ENCODE results near the gene NDUFA7. TPM values are rescaled to one million over a fixed set of nuclear protein-coding genes. Genes with fewer than 3 reads are reported as not detected.

The NDUFA7 gene
- total and polyA plus RNA-seq, 2 of the 13 experiments (the other 11 are each of a cell fraction or from before 2014, with no cell fraction given), result 64.5 to 71.5 TPM

DNA sequence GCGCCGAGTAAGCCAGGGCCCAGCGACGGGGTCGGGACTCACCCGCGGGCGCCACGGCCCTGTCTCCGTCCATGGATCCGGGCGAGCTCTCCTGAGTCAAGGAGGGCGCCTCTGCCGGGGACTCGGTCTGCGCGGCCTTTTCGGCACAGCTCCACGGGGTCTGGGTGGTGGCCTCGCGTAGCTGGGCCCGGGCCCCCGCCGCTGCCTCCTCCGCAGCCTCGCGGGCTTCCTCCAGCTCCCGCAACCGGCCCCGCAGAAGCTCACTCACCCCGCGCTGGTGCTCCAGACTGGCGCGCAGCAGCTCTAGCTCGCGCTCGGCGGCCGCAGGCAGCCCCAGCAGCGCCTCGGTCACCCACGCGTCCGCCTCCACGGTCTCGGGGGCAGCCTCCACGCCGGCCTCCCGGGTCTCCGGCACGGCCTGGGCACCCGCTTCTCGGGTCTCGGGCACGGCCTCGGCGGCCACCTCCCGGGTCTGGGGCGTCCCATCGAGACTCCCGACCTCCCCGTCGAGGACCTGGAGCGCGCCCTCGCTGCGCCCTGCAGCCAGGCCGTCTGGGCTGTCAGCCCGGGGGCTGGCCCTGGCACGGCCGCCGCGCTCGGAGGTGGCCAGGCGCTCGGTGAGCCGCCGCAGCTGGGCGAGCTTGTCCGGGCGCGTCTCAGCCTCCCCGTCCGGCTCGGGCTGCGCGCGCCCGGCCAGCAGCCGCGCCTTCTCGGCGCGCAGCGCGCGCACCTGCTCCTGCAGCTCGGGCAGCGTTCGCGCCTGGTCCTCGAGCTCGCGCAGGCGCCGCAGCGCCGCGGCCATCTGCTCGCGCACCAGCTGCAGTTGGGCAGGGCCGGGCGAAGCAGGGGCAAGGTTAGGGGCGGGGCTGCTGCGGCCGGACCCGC is 13.5 kb upstream of the NDUFA7 start (continued):
- TF ChIP-seq POGK (CRISPR knock-in tag; conservative IDR thresholded peaks at IDR 0.05) (no peak), TBP (CRISPR knock-in tag; IDR thresholded peaks at IDR 0.05) (no peak), HCFC1 (IDR thresholded peaks at IDR 0.05; ENCODE audit: low read depth, low read length) (no peak), TMF1 (CRISPR knock-in tag; IDR thresholded peaks at IDR 0.05; ENCODE audit: low read depth) (peak; percentile 68; the same call in 1 of the 2 replicates), POGZ (CRISPR knock-in tag; IDR thresholded peaks at IDR 0.05) (no peak), MBD4 (IDR thresholded peaks at IDR 0.05; ENCODE audit: borderline replicate concordance, low read length) (no peak), ZEB1 (IDR thresholded peaks at IDR 0.05; ENCODE audit: insufficient replicate concordance, low read depth) (no peak), CENPT (CRISPR knock-in tag; IDR thresholded peaks at IDR 0.05; ENCODE audit: low read depth) (no peak), ZNF660 (CRISPR knock-in tag; IDR thresholded peaks at IDR 0.05; ENCODE audit: borderline replicate concordance, low read depth) (no peak), YY1 (IDR thresholded peaks at IDR 0.05; ENCODE audit: insufficient read depth, insufficient replicate concordance, low read depth, low read length) (no peak), ZNF777 (CRISPR knock-in tag; IDR thresholded peaks at IDR 0.05) (peak; percentile 93), KAT7 (CRISPR knock-in tag; IDR thresholded peaks at IDR 0.05; ENCODE audit: borderline replicate concordance) (no peak)
- TF ChIP-seq, protein P1, sequence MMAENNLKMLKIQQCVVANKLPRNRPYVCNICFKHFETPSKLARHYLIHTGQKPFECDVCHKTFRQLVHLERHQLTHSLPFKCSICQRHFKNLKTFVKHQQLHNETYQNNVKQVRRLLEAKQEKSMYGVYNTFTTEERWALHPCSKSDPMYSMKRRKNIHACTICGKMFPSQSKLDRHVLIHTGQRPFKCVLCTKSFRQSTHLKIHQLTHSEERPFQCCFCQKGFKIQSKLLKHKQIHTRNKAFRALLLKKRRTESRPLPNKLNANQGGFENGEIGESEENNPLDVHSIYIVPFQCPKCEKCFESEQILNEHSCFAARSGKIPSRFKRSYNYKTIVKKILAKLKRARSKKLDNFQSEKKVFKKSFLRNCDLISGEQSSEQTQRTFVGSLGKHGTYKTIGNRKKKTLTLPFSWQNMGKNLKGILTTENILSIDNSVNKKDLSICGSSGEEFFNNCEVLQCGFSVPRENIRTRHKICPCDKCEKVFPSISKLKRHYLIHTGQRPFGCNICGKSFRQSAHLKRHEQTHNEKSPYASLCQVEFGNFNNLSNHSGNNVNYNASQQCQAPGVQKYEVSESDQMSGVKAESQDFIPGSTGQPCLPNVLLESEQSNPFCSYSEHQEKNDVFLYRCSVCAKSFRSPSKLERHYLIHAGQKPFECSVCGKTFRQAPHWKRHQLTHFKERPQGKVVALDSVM (CRISPR knock-in tag; IDR thresholded peaks at IDR 0.05), result 0 out of 2 replicates have a peak, but pooled peaks have one; percentile 36
- TF ChIP-seq, protein P2, sequence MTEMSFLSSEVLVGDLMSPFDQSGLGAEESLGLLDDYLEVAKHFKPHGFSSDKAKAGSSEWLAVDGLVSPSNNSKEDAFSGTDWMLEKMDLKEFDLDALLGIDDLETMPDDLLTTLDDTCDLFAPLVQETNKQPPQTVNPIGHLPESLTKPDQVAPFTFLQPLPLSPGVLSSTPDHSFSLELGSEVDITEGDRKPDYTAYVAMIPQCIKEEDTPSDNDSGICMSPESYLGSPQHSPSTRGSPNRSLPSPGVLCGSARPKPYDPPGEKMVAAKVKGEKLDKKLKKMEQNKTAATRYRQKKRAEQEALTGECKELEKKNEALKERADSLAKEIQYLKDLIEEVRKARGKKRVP (CRISPR knock-in tag; IDR thresholded peaks at IDR 0.05), result no peak
- TF ChIP-seq, protein P3, sequence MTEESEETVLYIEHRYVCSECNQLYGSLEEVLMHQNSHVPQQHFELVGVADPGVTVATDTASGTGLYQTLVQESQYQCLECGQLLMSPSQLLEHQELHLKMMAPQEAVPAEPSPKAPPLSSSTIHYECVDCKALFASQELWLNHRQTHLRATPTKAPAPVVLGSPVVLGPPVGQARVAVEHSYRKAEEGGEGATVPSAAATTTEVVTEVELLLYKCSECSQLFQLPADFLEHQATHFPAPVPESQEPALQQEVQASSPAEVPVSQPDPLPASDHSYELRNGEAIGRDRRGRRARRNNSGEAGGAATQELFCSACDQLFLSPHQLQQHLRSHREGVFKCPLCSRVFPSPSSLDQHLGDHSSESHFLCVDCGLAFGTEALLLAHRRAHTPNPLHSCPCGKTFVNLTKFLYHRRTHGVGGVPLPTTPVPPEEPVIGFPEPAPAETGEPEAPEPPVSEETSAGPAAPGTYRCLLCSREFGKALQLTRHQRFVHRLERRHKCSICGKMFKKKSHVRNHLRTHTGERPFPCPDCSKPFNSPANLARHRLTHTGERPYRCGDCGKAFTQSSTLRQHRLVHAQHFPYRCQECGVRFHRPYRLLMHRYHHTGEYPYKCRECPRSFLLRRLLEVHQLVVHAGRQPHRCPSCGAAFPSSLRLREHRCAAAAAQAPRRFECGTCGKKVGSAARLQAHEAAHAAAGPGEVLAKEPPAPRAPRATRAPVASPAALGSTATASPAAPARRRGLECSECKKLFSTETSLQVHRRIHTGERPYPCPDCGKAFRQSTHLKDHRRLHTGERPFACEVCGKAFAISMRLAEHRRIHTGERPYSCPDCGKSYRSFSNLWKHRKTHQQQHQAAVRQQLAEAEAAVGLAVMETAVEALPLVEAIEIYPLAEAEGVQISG (CRISPR knock-in tag; IDR thresholded peaks at IDR 0.05), result no peak
- TF ChIP-seq, protein P4, sequence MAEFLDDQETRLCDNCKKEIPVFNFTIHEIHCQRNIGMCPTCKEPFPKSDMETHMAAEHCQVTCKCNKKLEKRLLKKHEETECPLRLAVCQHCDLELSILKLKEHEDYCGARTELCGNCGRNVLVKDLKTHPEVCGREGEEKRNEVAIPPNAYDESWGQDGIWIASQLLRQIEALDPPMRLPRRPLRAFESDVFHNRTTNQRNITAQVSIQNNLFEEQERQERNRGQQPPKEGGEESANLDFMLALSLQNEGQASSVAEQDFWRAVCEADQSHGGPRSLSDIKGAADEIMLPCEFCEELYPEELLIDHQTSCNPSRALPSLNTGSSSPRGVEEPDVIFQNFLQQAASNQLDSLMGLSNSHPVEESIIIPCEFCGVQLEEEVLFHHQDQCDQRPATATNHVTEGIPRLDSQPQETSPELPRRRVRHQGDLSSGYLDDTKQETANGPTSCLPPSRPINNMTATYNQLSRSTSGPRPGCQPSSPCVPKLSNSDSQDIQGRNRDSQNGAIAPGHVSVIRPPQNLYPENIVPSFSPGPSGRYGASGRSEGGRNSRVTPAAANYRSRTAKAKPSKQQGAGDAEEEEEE (CRISPR knock-in tag; IDR thresholded peaks at IDR 0.05; ENCODE audit: borderline replicate concordance), result no peak
- TF ChIP-seq, protein P5, sequence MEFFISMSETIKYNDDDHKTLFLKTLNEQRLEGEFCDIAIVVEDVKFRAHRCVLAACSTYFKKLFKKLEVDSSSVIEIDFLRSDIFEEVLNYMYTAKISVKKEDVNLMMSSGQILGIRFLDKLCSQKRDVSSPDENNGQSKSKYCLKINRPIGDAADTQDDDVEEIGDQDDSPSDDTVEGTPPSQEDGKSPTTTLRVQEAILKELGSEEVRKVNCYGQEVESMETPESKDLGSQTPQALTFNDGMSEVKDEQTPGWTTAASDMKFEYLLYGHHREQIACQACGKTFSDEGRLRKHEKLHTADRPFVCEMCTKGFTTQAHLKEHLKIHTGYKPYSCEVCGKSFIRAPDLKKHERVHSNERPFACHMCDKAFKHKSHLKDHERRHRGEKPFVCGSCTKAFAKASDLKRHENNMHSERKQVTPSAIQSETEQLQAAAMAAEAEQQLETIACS (CRISPR knock-in tag; IDR thresholded peaks at IDR 0.05), result peak; percentile 86

Data from HepG2 (cell line).